Femur (tissue), 1 donor: ENCODE measurements around the gene PIGZ.
A peak's percentile ranks its signal among the peaks of the same experiment; 100 is the strongest.

Experiments
- DNase-seq: peaks from one replicate; pipeline ENCODE4 v3.0.0-alpha.2; 2017

Gene PIGZ

DNA sequence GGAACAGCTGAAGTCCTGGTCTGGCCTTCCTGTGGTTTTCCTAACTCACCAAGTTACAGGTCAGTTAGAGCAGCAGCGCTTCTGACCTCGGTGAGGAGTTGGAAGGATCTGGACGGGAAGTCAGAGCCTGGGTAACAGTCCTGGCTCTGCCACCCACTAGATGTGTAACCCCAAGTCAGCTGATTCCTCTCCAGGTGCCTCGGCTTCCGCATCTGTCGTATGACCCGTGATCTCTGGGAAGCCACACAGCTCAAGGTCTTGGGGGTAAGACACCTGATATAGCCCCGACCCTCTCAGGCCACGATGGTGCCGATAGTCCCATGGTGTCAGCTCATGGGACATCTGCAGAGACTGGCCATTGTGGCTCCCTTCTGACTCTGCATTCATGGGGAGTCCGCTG lies 8.3 kb upstream of the PIGZ start:
- no peak for DNase-seq

DNA sequence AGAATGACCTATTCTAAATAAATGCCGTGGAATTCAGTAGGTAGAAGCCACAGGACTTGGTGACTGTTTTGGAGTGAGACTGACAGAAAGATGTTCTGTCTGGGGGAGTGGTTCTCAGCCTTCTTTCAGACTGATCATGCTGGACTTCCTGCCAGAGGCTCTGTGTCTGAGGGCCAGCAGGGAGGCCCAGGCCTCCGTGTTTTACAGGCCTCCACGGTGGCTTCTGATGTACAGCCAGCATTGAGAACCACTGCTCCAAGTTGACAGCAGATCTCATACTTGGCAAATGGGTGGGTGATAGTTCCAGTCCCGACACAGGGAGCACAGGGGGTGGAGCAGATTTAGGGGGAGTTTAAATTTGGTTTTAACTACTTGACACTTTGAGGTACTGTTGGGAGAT lies 6.7 kb upstream of the PIGZ start:
- DNase-seq: no peak

DNA sequence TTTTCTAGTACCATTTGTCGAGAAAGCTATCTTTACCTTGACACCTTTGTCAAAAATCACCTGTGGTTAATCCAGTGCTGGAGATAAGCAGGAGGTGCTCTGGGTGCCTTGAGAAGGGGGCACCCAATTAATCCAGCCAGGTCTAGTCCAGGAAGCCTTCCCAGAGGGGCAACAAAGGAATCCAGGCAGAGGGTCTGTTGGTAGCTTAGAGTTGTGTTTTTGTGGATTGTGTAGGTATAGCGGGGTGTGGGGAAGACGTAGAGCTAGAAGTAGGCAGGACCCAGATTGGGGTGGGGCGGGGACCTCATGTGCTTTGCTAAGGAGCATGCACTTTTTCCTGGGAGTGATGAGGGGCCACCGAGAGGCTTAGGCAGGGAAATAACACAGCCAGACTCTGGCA lies 6.0 kb upstream of the PIGZ start:
- DNase-seq: no peak

DNA sequence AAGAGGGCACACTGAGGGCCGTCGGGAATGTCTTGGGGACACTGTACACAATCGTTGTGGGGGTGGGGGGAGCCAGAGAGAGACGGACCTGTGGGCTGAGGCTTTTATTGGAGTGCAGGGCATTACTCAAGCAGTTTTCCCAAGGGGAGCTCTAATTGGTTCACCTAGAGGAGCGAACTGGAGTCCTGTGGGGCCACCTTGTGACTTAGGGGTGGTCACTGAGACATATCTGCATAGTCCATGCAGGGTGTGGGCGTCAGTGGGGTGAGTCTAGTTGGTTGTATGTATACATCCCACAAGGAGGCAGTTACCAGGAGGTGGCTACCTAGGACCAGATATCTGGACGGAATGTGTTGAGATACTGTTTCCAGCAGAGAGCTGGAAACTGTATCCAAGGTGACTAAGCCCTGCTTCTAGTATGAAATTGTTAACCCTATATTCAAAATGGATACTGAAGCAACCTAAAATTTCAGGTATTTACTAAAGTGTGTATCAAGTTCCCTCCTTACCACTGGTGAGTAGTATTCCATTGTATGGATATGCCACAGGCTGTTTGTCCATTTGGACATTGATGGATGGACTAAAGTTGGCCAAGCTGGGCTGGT lies 2.6 kb upstream of the PIGZ start:
- no peak for DNase-seq

DNA sequence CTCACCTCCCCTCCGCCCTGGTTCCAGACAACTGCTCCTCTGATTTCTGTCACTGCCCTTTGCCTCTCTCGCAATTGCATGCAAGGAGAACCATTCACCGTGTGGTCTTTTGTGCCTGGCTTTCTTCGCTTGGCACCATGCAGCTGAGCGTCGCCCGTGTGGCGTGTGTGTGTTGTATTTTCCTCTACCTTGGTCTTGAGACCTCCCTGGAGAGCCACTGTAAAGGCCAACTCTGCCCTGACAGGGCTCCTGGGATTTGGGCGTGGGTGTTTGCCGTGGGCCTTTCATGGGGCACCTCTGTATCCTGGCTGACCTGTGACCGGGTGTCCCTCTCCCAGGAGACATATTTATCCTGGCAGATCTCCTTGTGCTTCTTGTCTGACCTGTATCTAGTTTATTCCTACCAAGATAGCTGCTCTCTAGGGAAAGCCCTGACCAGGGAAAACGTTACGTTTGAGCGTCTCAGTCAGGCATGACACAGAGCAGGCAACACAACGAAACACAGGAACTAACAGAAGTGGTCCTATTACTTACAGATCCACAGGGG lies 2.0 kb upstream of the PIGZ start:
- DNase-seq: no peak

DNA sequence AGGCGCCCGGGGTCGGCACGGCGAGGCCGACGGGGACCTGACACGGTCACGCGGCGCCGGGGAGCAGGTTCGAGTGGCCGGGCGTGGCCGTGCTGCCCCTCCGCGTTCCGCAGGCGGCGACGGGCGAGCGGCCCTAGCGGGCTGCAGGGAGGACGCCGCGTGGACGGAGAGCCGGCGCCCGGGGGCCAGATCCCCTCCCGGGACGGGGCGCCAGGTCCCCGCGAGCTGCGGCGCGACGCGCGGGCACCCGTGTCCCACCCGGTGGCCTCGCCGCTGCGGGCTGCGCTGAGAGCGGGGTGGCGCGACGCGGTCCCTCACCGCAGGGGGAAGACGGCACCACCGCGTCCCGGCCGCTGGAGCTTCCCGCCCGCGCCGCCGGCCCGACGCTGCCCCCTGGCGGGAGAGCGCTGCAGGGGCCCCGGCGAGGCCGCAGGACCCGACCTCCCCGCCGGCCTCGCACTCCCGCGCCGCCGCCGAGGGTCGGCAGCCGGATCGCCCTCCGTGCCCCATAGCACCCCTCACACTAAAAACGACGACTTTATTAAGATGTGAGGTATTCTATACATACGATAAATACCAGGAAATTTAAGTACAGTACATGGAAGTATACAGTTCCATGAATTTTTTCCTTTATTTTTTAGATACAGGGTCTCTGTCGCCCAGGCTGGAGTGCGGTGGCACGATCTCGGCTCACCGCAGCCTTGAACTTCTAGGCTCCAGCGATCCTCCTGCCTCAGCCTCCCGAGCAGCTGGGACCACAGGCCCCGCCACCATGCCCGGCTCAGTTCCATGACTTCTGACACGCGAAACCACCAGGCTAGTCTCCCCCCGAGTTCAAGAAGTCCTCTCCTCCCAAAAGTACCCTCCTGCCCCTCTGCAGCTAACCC lies 1.3 kb upstream of the PIGZ start:
- DNase-seq: peak; percentile 69

DNA sequence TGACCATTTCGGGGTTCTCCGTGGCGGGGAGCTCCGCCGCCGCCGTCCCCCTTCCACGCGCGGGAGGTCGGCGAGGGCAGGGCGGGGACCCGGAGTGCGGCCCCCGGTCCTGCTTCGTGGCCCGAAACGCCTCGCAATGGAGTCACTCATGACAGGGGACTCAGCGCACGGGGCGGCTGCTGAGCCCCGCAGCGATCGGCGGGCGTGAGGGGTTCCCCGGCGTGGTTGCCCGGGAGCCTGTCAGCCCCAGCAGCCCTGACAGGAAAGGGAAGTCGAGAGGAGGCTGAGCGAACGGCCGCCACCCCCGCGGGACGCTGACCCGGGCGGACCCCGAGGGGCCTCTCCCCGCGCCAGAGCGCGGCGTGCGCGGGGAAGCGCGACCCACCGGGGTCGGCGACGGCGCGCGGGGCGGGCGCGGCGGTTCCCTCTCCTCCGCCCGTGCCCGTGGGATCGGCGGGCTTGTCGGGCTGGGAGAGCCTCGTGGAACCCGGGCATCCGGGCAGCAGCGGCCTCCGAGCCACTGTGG lies 564 bp upstream of the PIGZ start:
- peak; percentile 50 for DNase-seq

DNA sequence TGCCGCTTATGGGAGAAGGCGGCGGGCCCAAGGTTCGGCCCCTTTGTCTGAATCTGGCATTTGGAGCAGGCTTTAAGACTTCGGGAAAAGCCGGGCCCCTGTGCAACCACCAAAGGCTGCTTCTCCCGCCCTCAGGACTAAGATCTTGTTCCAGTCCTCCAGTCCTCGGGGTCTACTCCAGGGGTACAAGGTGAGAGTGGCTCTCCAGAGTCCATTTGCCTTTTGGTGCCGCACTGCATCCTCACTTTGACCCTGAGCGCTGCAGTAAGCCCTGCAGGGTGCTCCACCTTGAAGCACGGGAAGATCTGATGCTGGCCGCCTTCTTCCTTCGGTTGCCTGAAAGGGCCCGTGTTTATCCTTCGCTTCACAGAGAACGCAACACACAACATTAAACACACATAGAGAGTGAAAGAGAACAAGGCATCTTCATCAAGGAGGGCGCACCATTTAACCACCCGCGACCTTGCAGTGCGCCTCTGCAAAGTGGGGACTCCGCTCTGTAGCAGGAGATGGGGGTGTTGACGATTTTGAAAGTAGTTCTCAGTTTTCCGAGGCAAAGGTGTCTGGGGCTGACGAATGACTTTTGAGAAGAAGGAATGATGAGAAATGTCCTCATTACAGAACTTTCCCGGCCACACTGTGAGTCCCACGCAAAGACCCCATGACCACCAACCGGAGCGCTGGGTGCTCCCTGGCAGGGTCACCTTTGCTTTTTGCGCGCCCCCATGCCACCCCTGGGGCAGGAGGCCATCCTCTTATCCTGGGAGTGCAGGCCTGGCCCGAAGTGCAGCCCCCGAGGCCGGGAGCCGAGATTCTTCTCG lies 1.0 kb downstream of the PIGZ start:
- no peak for DNase-seq

DNA sequence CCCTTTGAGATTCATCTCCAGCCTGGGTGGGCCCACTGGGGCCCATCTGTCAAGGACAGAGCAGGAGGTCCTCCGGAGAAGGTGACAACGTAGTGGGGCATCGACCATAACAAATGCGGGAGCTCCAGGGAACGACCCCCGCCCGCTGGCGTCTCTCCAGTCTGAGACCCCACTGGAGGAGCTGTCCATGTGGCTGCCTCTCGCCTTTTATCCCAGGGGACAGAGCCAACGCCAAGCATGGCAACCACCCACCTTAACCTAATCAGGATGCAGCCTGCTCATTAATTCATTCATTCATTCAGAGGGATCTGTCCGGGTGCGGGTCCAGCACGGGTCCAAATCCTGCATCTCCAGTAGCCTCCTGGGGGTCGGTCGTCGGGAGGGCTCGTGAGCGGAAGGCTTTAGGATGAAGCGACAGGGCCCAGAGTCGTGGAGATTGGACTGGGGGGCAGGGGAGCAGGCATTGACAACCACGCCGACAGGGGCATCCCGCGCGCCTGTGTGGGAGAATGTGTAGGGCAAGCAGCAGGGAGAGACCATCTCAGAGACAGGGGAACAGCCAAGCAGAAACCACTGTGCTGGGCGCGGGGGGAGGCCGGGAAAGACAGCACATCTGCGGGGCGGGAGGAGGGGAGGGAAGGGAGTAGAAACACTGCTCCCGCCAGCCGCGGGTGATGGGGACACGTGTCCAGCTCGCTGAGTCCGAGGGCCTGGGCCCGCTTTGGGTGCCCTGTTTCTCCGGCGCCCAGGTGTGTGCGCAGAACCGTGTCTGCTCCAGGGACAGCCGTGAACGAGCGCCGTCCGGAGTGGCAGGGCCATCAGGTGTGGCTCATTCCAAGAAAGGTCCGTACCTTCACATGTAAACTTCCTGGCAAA lies 1.9 kb downstream of the PIGZ start:
- no peak for DNase-seq

DNA sequence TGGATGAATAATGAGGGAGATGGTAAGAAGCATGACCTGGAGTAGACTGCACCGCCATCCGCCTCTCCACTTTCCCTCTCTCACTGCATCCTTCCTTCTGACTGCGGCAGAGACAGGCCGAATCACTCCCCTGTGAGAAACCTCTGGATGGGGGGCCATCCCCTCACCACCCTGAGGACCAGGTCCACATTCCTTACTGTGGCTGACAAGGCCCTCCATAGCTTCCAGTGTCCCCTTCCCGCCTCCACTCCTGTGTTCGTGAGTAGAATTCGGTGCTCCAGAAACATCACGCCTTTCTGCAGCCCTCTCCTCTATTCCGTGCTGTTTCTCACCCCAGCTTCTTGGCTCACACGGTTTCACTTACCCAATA lies 2.8 kb downstream of the PIGZ start:
- DNase-seq: no peak

DNA sequence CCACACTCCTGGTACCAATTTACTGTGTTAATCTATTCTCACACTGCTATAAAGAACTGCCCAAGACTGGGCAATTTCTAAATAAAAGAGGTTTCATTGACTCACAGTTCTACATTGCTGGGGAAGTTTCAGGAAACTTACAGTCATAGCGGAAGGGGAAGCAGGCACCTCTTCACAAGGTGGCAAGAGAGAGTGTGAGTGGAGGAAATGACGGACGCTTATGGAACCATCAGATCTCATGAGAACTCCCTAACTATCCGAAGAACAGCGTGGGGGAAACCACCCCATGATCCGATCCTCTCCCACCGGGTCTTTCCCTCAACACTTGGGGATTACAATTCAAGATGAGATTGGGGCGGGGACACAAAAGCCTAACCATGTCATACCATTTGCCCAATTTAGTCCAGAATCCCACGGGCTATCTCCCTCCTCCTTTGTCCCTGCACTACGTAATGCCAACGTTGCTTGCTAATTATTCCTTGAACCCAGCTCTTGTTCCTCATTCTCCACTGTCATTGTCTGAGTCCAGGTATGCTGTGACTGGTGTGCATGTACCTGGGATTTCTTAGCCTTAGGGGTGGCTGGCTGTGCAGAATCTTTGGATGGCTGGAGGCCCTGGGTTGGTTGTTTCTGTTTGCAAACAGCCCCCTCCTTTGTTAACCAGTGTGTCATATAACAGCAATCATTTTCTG lies 3.4 kb downstream of the PIGZ start:
- no peak for DNase-seq

DNA sequence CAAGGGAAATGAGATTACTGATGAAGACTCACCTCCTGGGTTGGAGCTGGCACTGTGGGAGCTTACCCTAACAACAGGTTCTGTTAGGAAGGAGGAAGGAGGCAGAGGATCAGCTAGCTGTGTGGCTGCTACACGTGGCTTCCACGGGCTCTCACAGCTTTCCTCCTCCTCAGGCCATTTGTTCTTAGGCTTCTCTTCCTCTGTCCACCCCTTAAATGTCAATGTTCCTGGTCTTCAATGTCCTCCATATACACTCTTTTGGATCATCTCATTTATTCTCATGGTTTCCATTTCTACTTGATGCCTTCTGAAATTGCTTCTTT lies 5.0 kb downstream of the PIGZ start:
- DNase-seq: no peak

DNA sequence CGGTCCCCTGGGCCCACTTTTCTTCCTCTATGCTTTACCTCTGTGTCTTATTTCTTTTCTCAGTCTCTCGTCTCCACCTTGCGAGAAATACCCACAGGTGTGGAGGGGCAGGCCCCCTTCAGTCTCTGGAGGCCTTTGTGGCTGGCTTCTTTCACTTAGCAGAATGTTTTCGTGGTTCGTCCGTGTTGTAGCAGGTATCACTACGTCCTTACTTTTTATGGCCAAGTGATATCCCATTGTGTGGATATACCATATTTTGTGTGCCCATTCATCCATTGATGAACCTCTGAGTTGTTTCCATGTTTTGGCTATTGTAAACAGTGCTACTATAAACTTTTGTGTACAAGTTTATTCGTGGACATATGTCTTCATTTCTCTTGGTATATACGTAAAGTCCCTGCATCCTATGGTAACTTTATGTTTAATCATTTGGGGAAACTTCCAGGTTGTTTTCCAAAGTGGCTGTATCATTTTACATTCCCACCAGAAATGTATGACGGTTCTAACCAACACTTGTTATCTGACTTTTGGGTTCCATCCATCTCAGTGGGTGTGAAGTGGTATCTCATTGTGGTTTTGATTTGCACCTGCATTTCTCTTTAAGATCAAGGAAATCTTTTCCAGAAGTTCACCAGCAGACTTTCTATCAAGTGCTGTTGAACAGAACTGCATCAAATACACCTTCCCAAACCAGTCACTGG lies 5.6 kb downstream of the PIGZ start:
- no peak for DNase-seq

DNA sequence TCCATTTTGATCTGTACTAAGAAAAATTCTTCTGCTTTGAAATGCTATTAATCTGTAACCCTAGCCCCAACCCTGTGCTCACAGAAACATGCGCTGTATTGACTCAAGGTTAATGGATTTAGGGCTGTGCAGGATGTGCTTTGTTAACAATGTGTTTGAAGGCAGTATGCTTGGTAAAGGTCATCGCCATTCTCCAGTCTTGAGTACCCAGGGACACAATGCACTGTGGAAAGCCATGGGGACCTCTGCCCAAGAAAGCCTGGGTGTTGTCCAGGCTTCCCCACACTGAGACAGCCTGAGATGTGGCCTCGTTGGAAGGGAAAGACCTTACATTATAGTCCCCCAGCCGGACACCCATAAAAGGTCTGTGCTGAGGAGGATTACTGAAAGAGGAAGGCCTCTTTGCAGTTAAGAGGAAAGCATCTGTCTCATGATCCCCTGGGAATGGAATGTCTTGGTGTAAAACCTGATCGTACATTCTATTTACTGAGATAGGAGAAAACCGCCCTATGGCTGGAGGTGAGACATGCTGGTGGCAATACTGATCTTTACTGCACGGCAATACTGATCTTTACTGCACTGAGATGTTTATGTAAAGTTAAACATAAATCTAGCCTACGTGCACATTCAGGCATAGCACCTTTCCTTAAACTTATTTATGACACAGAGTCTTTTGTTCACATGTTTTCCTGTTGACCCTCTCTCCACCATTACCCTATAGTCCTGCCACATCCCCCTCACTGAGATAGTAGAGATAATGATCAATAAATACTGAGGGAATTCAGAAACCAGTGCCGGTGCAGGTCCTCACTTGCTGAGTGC lies 6.3 kb downstream of the PIGZ start:
- DNase-seq: no peak

DNA sequence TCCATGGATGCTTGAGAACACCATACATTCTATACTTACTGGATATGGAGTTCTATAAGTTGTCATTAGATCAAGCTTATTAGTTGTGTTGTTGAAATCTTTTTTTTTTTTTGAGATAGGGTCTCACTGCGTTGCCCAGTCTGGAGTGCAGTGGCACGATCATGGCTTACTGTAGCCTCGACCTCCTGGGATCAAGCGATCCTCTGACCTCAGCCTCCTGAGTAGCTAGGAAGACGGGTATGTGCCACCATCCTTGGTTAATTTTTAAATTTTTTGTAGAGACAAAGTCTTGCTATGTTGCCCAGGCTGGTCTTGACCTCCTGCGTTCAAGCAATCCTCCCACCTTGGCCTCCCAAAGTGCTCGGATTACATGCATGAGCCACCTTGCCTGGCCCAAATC lies 13.8 kb downstream of the PIGZ start:
- no peak for DNase-seq

DNA sequence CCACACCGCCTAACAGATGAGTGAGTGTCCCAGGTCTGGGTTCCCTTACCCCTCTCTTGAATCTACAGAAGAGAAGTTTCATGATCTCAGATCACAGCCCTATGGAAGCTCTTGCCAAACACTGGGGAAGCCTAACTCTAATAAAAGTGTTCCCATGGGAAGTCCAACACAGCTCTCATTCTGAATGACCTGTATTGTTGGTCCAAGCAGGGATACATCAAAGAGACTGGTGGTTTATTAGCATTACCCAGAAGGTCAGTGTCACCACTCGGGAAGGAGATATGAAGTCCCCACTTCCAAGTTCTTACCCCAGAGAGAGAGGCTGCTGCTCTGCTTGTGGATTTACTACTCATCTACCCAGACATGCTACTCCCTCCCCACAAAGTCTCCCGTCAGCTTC lies 17.3 kb downstream of the PIGZ start:
- DNase-seq: no peak

DNA sequence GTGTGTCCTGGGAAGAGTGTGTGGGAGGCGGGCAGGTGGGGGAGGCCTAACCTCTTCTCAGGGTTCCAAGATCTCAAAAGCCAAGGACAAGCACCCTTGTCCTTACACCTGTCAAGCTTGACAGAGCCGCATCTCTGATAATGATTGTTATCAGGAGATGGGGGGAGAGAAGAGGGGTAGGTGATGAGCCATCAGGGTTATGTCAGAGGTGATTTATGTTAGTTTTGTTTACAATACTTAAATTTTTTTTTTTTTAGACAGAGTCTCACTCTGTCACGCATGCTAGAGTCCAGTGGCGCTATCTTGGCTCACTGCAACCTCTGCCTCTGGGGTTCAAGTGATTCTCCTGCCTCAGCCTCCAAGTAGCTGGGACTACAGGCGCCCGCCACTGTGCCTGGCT lies 18.9 kb downstream of the PIGZ start:
- DNase-seq: no peak

DNA sequence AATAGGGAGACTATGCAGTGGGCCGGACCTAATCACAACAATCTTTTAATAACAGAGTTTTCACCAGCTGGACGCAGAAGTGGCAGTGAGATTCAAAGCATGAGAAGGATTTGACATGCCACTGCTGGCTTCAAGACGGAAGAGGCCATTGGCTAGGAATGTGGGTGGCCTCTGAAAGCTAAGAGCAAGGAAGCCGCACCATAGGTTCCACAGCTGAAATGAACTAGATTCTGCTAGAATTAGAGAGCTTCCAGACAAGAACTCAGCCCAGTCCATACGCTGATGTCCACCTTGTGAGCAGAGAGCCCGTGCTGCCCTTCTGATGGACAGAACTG lies 19.4 kb downstream of the PIGZ start:
- DNase-seq: no peak

DNA sequence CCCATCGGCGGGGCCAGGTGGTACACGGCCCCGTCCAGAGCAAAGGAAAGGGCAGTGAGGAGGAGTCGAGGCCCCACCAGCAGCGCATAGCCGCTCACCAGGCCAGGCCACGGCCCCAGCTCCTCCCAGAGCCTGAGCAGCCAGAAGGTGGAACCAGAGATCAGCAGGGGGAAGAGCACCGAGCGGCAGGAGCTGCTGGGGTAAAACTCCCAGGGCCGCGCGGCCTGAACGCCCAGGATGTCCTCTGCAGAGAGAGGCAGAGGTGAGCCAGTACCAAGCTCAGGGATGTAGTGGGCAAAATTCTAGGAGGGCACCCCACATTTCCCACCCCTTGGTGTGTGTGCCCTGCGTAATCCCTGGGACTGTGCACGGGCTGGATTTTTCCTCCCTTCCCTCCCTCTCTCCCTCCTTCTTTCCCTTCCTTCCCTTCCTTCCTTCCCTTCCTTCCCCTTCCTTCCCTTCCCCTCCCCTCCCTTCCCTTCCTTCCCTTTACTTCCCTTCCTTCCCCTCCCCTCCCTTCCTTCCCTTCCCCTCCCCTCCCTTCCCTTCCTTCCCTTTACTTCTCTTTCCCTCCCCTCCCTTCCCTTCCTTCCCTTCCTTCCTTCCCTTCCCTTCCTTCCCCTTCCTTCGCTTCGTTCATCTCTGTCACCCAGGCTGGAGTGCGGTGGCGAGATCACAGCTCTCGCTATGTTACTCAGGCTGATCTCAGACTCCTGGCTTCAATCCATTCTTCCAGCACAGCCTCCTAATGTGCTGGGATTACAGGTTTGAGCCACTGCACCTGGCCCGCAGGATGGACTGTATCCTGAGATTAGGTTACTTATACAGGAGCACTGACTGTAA lies 20.0 kb downstream of the PIGZ start:
- no peak for DNase-seq
